SH-SY5Y (cell line): Measurements from ENCODE around the gene DLGAP4.

Experiments used
- GATA2 ChIP-seq: IDR thresholded peaks from 2 replicates; pipeline ENCODE4 v1.6.1; 2011; ENCODE audit warnings: mild to moderate bottlenecking, low read depth, low read length
- GATA3 ChIP-seq: IDR thresholded peaks from 2 replicates; pipeline ENCODE4 v1.6.1; 2011; ENCODE audit warnings: low read depth, mild to moderate bottlenecking, low read length, moderate library complexity

DNA sequence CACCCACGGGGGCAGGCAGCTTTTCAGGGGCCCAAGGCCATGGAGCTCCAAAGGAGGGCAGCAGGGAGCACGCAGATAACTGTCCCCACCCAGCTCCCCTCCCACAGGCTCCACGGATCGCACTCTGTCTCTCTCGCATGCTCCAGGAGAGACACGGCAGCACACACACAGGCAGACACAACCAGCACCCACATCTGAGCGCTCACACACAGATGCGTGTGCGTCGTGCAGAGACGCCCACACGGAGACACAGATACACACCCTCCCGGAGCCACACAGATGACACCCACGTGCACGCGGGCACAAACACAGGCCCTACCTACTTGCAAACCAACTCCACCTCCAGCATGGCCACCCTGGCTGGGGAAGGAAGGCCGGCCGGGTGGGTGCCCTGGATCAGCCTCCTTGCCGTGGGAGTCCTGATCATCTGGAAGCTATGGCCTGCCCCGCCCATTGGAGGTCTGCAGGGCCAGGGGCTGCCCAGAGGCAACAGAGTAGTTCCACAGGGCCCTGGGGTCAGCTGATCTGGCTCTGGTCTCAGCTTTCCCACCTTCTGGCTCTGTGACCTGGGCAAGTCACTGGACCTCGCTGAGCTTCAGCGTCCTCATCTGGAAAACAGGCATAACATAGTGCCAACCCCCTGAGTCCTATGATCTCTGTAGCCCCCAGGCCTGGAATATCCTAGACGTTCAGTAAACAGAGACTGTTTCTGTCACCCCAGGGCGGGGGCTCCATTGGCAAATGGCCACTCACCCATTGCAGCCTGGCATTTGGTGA, 38.3 kb upstream of the DLGAP4 start:
- TF ChIP-seq GATA3 (no peak), GATA2 (no peak)
